GM19238 (cell line): Measurements from ENCODE around the gene PPIL6.

Experiments used
- DNase-seq: peaks from one replicate; pipeline ENCODE4 v3.0.0; 2011; ENCODE audit warnings: low spot score; ENCODE audit not compliant: insufficient read length

PPIL6 gene

GRCh38 chr6:109440331-109441068 is at the start of gene PPIL6, which contains the start of gene SMPD2:
PPIL6 (minus strand) TSS chr6:109440628; CDS start chr6:109440590, 38 bp downstream.
SMPD2 (plus strand) TSS chr6:109440724; CDS start chr6:109441122, 398 bp downstream.
- peak; percentile 84 for DNase-seq

- DNase-seq, result no peak
These were observed 47.6 kb upstream of the PPIL6 start for GRCh38 chr6:109488001-109488400.

- DNase-seq, result no peak
These were observed 45.6 kb upstream of the PPIL6 start for GRCh38 chr6:109486068-109486467.

GRCh38 chr6:109485266-109485935 is 45.0 kb upstream of the PPIL6 start:
- DNase-seq, result no peak

GRCh38 chr6:109484122-109484521 is 43.7 kb upstream of the PPIL6 start:
- no peak for DNase-seq

- DNase-seq, result no peak
These were observed 43.3 kb upstream of the PPIL6 start for GRCh38 chr6:109483735-109484057.

GRCh38 chr6:109482905-109483734 is 42.7 kb upstream of the PPIL6 start, which contains the start of gene ZBTB24:
ZBTB24 (minus strand) TSS chr6:109483219; CDS start chr6:109482026, 1,193 bp downstream.
- peak; percentile 89 for DNase-seq

- DNase-seq, result no peak
These were observed 40.6 kb upstream of the PPIL6 start for GRCh38 chr6:109480993-109481480.

- no peak for DNase-seq
These were observed 38.6 kb upstream of the PPIL6 start for GRCh38 chr6:109478841-109479624.

- DNase-seq, result no peak
These were observed 37.9 kb upstream of the PPIL6 start for GRCh38 chr6:109478222-109478805.

- DNase-seq, result no peak
These were observed 37.3 kb upstream of the PPIL6 start for GRCh38 chr6:109477725-109478124.

- DNase-seq, result no peak
These were observed 36.8 kb upstream of the PPIL6 start for GRCh38 chr6:109477184-109477583.

GRCh38 chr6:109475625-109476024 is 35.2 kb upstream of the PPIL6 start:
- DNase-seq, result no peak

GRCh38 chr6:109474995-109475394 is 34.6 kb upstream of the PPIL6 start:
- no peak for DNase-seq

- no peak for DNase-seq
These were observed 32.7 kb upstream of the PPIL6 start for GRCh38 chr6:109473120-109473519.

- DNase-seq, result no peak
These were observed 31.9 kb upstream of the PPIL6 start for GRCh38 chr6:109472132-109472995.

GRCh38 chr6:109471105-109471810 is 30.8 kb upstream of the PPIL6 start:
- no peak for DNase-seq

- no peak for DNase-seq
These were observed 29.3 kb upstream of the PPIL6 start for GRCh38 chr6:109469591-109470189.

GRCh38 chr6:109467696-109468095 is 27.3 kb upstream of the PPIL6 start:
- DNase-seq, result no peak
